GM12873 (cell line): ENCODE results near the gene ZCCHC7.

Experiments used
- CTCF ChIP-seq: IDR thresholded peaks from 2 replicates; pipeline ENCODE4 v1.5.1; 2012; ENCODE audit warnings: low read depth, mild to moderate bottlenecking, moderate library complexity, low read length, control low read depth; ENCODE audit not compliant: insufficient read depth; ENCODE audit errors: missing control alignments

The ZCCHC7 gene

GRCh38 chr9:37407468-37407867 lies 287.1 kb downstream of the ZCCHC7 start:
- TF ChIP-seq CTCF = peak; percentile 32
